H1 (cell line): ENCODE data around the gene RUNX1. TPM values are rescaled to one million over a fixed set of nuclear protein-coding genes. Genes with fewer than 3 reads are reported as not detected.
A peak's percentile ranks its signal among the peaks of the same experiment; 100 is the strongest.

Source experiments
- CBX8 ChIP-seq: fragments of 300-800, 300-1000 bp; sonication (generic); IDR thresholded peaks from 2 replicates; pipeline ENCODE4 v1.7.1; 2016; ENCODE audit warnings: low read depth, low read length, borderline replicate concordance
- CREB1 ChIP-seq: IDR thresholded peaks from 2 replicates; pipeline ENCODE4 v1.6.1; 2012; ENCODE audit warnings: inconsistent platforms
- EGR1 ChIP-seq: IDR thresholded peaks from 2 replicates; pipeline ENCODE4 v1.6.1; 2011; ENCODE audit warnings: low read depth, low read length, borderline replicate concordance
- FOSL1 ChIP-seq: IDR thresholded peaks from 2 replicates; pipeline ENCODE4 v1.6.1; 2011; ENCODE audit warnings: mild to moderate bottlenecking, low read depth, low read length, moderate library complexity; ENCODE audit not compliant: insufficient read depth
- HDAC6 ChIP-seq: IDR thresholded peaks from one replicate; pipeline ENCODE4 v1.7.1; 2012; ENCODE audit warnings: low read depth, mild to moderate bottlenecking, inconsistent platforms, low read length, moderate library complexity
- KDM1A ChIP-seq: fragments of 200-600, 300-600 bp; sonication (generic); IDR thresholded peaks from 2 replicates; pipeline ENCODE4 v1.7.1; 2016; ENCODE audit warnings: mild to moderate bottlenecking, low read length, borderline replicate concordance
- POU5F1 ChIP-seq: IDR thresholded peaks from 2 replicates; pipeline ENCODE4 v1.6.1; 2011; ENCODE audit warnings: low read depth, mild to moderate bottlenecking, low read length, moderate library complexity
- RAD21 ChIP-seq, 2 experiments: IDR thresholded peaks in 1 of 2; conservative IDR thresholded peaks in 1 of 2; 2 replicates each; pipeline ENCODE4 v1.6.1; 2011; ENCODE audit warnings: low read depth in 2 of 2, low read length in 2 of 2, improper control_type of control experiment in 1 of 2, inconsistent platforms in 1 of 2, mild to moderate bottlenecking in 1 of 2, moderate library complexity in 1 of 2
- RXRA ChIP-seq: IDR thresholded peaks from 2 replicates; pipeline ENCODE4 v1.6.1; 2011; ENCODE audit warnings: low read depth, mild to moderate bottlenecking, low read length, moderate library complexity; ENCODE audit not compliant: insufficient read depth
- TAF7 ChIP-seq: optimal IDR thresholded peaks from 2 replicates; pipeline ENCODE3; 2011; ENCODE audit warnings: low read depth, mild to moderate bottlenecking, inconsistent platforms, low read length, moderate library complexity, borderline replicate concordance
- TEAD4 ChIP-seq: IDR thresholded peaks from 2 replicates; pipeline ENCODE4 v1.6.1; 2012; ENCODE audit warnings: low read depth, low read length, inconsistent platforms, mixed read lengths
- polyA plus RNA-seq, 7 experiments: library from polyadenylated mRNA; depleted of rRNA in 3 of 7; stranded (reverse) in 5 of 7; unstranded in 2 of 7; fragments of >200 nt in 5 of 7; fragments of 200-250 nt in 2 of 7; gene quantifications; 1 replicate in 5 of 7; 2 replicates in 1 of 7; 4 replicates in 1 of 7; pipeline versions ENCODE4 v1.2.1 to v1.2.3, GENCODE V29; 2011 to 2013; ENCODE audit warnings: missing spikeins in 2 of 7, mixed read lengths in 2 of 7
- total RNA-seq: library from RNA; stranded (reverse); fragmentation: NEBNext Ultra II Directional; extraction: Animal tissue kit (Norgen Biotek cat#: 25700); gene quantifications from 2 replicates; pipeline ENCODE4 v1.2.1, GENCODE V29; 2021
- TF ChIP-seq, protein P1 (sequence below), 3 experiments: IDR thresholded peaks; 1 replicate in 2 of 3; 2 replicates in 1 of 3; pipeline versions ENCODE4 v1.5.1 to v1.6.1; 2011; ENCODE audit warnings: low read length in 3 of 3, mild to moderate bottlenecking in 3 of 3, inconsistent platforms in 2 of 3, low read depth in 1 of 3, moderate library complexity in 1 of 3; ENCODE audit not compliant: insufficient read depth in 1 of 3; ENCODE audit errors: control extremely low read depth in 1 of 3
- TF ChIP-seq, protein P2 (sequence below): IDR thresholded peaks from 2 replicates; pipeline ENCODE4 v1.6.1; 2011; ENCODE audit warnings: low read depth, mild to moderate bottlenecking, low read length; ENCODE audit not compliant: insufficient read depth

The RUNX1 gene
- total and polyA plus RNA-seq, 2 of the 8 experiments (the other 6 are each of a cell fraction or from before 2014, with no cell fraction given) = 0.20 to 0.60 TPM

DNA sequence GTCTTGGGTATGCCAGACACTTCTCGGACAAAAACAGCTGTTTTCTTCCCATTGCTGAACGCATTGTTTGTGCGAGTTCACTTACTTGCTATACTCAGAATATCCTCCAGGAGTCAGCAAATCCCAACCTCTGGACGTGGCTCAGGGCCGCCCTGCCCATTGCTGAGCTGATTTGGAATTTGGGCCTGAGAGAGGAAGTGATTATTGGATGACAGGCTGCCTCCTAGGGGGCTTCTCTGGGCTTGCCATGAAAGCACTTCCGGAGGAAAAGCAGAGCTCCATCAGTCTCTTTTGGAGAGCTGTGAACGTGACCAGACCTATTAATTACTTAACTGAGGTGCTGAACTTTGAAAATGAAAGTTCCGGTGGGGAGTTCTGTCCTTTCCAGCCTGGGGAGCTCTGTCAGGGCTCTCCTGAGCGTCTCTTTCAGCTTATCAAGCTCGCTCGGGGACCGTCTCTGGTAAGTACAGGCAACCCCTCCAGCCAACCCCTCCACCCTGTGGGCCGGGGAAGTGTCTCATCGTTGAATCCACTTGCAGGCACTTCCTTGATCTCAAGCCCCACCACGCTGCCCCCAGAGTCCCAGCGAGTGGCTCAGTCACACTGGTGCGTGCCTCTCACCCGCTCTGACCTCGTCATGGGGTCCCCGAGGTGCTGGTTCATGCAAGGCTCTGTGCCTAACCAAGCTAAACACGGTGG is 303.4 kb downstream of the RUNX1 start (continued):
- TF ChIP-seq, protein P1, sequence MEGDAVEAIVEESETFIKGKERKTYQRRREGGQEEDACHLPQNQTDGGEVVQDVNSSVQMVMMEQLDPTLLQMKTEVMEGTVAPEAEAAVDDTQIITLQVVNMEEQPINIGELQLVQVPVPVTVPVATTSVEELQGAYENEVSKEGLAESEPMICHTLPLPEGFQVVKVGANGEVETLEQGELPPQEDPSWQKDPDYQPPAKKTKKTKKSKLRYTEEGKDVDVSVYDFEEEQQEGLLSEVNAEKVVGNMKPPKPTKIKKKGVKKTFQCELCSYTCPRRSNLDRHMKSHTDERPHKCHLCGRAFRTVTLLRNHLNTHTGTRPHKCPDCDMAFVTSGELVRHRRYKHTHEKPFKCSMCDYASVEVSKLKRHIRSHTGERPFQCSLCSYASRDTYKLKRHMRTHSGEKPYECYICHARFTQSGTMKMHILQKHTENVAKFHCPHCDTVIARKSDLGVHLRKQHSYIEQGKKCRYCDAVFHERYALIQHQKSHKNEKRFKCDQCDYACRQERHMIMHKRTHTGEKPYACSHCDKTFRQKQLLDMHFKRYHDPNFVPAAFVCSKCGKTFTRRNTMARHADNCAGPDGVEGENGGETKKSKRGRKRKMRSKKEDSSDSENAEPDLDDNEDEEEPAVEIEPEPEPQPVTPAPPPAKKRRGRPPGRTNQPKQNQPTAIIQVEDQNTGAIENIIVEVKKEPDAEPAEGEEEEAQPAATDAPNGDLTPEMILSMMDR (IDR thresholded peaks at IDR 0.05; ENCODE audit: control extremely low read depth in 1 of 3, insufficient read depth in 1 of 3, low read depth in 1 of 3, low read length in 3 of 3) = peak; percentile 60 to 96 (median 89)
- TF ChIP-seq EGR1 = 0 out of 2 replicates have a peak, but pooled peaks have one; percentile 9
- TF ChIP-seq FOSL1 = no peak
- TF ChIP-seq CREB1 = no peak
- TF ChIP-seq TAF7 = no peak
- TF ChIP-seq POU5F1 = no peak
- no peak for TF ChIP-seq KDM1A
- no peak for TF ChIP-seq CBX8
- TF ChIP-seq, protein P2, sequence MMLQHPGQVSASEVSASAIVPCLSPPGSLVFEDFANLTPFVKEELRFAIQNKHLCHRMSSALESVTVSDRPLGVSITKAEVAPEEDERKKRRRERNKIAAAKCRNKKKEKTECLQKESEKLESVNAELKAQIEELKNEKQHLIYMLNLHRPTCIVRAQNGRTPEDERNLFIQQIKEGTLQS = no peak
- peak; percentile 98 to 99 for TF ChIP-seq RAD21 (IDR thresholded peaks at IDR 0.05 in 1 of 2, conservative IDR thresholded peaks at IDR 0.05 in 1 of 2; ENCODE audit: low read depth in 2 of 2, low read length in 2 of 2)
- TF ChIP-seq RXRA = no peak
- no peak for TF ChIP-seq HDAC6
- TF ChIP-seq TEAD4 = peak; percentile 49; the same call in 1 of the 2 replicates
